Stomach (tissue), 9 donors: ENCODE data around the gene MBD3L2B. TPM values are rescaled to one million over a fixed set of nuclear protein-coding genes. Genes with fewer than 3 reads are reported as not detected.

Experiments used
- DNase-seq, 2 donors: peaks; one replicate each; pipeline versions ENCODE4 v3.0.0 to v3.0.0-alpha.2; 2013 to 2019
- H3K27ac ChIP-seq, 5 donors: fragments of 200-600 bp in 4 of 5; sonication (generic) in 4 of 5; one replicate each; pipeline ENCODE4 v1.5.1; 2013 to 2019; ENCODE audit warnings: mild to moderate bottlenecking in 1 of 5, moderate library complexity in 1 of 5
- H3K27me3 ChIP-seq, 3 donors: fragments of 200-600 bp; sonication (generic); one replicate each; pipeline ENCODE4 v1.5.1; 2017 to 2019; ENCODE audit warnings: mixed run types in 1 of 3
- H3K36me3 ChIP-seq, 4 donors: fragments of 200-600 bp; sonication (generic); 1 replicate in 3 of 4; 2 replicates in 1 of 4; pipeline ENCODE4 v1.5.1; 2016 to 2019
- H3K4me1 ChIP-seq, 4 donors: fragments of 200-600 bp; sonication (generic); one replicate each; pipeline ENCODE4 v1.5.1; 2016 to 2019
- H3K4me3 ChIP-seq, 4 donors: fragments of 200-600 bp; sonication (generic) in 3 of 4; one replicate each; pipeline ENCODE4 v1.5.1; 2016 to 2019; ENCODE audit warnings: mild to moderate bottlenecking in 1 of 4
- H3K9me3 ChIP-seq, 4 donors: fragments of 200-600 bp; sonication (generic); one replicate each; pipeline ENCODE4 v1.5.1; 2016 to 2019
- CTCF ChIP-seq, 7 experiments: fragments of 450-650 bp in 4 of 7; fragments of 200-600 bp in 3 of 7; sonication (generic) in 3 of 7; IDR thresholded peaks; one replicate each; pipeline ENCODE4 v1.5.1; 2016 to 2019; ENCODE audit warnings: antibody characterized with exemption in 7 of 7, control low read depth in 2 of 7, mild to moderate bottlenecking in 1 of 7
- EP300 ChIP-seq: sonication (generic); formaldehyde crosslinking; IDR thresholded peaks from one replicate; pipeline ENCODE4 v1.6.1; 2017; ENCODE audit warnings: antibody characterized with exemption
- POLR2A ChIP-seq, 4 donors: fragments of 450-650 bp; IDR thresholded peaks; one replicate each; pipeline ENCODE4 v1.6.1; 2016; ENCODE audit warnings: antibody characterized with exemption in 4 of 4, control low read depth in 2 of 4, mild to moderate bottlenecking in 1 of 4, moderate library complexity in 1 of 4
- POLR2AphosphoS5 ChIP-seq, 3 donors: sonication (generic); formaldehyde crosslinking; IDR thresholded peaks; one replicate each; pipeline ENCODE4 v1.6.1; 2016; ENCODE audit warnings: antibody characterized with exemption in 3 of 3
- WGBS, 5 donors: extraction: QIAGEN DNeasy Blood & Tissue Kit in 3 of 5; methylation state at CpG; one replicate each; pipeline versions ENCODE4 v1.1.5 to v1.1.7; 2013 to 2018; 5-methylcytosine and 5-hydroxymethylcytosine counted together
- intact Hi-C: fragments of 100-400 bp; cut with DNase I; formaldehyde crosslinking; loops from one replicate; pipeline ENCODE4 v1.15.1; 2023; ENCODE audit warnings: low total_unique reads
- polyA plus RNA-seq, 3 donors: library from polyadenylated mRNA; stranded (reverse); fragments of 200-250 nt; gene quantifications; one replicate each; pipeline ENCODE4 v1.2.3, GENCODE V29; 2013
- total RNA-seq, 5 donors: library from RNA; depleted of rRNA; stranded (reverse); fragments of >200 nt; gene quantifications; one replicate each; pipeline versions ENCODE4 v1.1.0 to v1.2.3, GENCODE V29; 2014 to 2016
- donor health status: healthy with polysubstance abuse.
- donor health status: Bipolar disorder and iron deficiency.
- donor health status: healthy.

Gene MBD3L2B
- total and polyA plus RNA-seq, 8 donors, result not detected

- no peak for DNase-seq
- 48 to 57% (median 55%) methylated on average over 4 of the region's 4 CpGs for WGBS, 5 donors
- intact Hi-C loops, result no loop called here
- H3K4me3 ChIP-seq, result no peak overlapping the region
- TF ChIP-seq EP300 (no peak), CTCF (IDR thresholded peaks at IDR 0.05) (no peak), POLR2A (IDR thresholded peaks at IDR 0.05) (no peak), POLR2AphosphoS5 (IDR thresholded peaks at IDR 0.05) (no peak)
- H3K36me3 ChIP-seq, result no peaks in the 10 kb centered on the region
- H3K9me3 ChIP-seq, result peaks cover 5 to 39% (median 31%) of the 10 kb centered on the region in 4 donors
- no peak overlapping the region for H3K27ac ChIP-seq
- no peaks in the 10 kb centered on the region for H3K4me1 ChIP-seq
- no peaks in the 10 kb centered on the region for H3K27me3 ChIP-seq
These were observed 33.4 kb downstream of the MBD3L2B start for GRCh38 chr19:6987850-6988249.

GRCh38 chr19:6983448-6983847, 37.8 kb downstream of the MBD3L2B start:
- TF ChIP-seq POLR2A (IDR thresholded peaks at IDR 0.05) (no peak), POLR2AphosphoS5 (IDR thresholded peaks at IDR 0.05) (no peak), EP300 (no peak), CTCF (IDR thresholded peaks at IDR 0.05) (no peak)
- Histone ChIP-seq H3K27me3 (no peaks in the 10 kb centered on the region), H3K27ac (no peak overlapping the region), H3K36me3 (no peaks in the 10 kb centered on the region), H3K4me1 (no peaks in the 10 kb centered on the region), H3K4me3 (no peak overlapping the region), H3K9me3 (peaks cover 5 to 50% (median 38%) of the 10 kb centered on the region in 4 donors)
- no peak for DNase-seq
- intact Hi-C loops, result no loop called here

GRCh38 chr19:6979399-6979798, 41.8 kb downstream of the MBD3L2B start:
- TF ChIP-seq CTCF (IDR thresholded peaks at IDR 0.05) (no peak), POLR2A (IDR thresholded peaks at IDR 0.05) (no peak), EP300 (no peak), POLR2AphosphoS5 (IDR thresholded peaks at IDR 0.05) (no peak)
- WGBS, 5 donors, result 66 to 80% (median 71%) methylated on average over 3 of the region's 3 CpGs

GRCh38 chr19:6976197-6976596, 45.0 kb downstream of the MBD3L2B start:
- peaks cover 0 to 29% (median 18%) of the 10 kb centered on the region in 4 donors for H3K9me3 ChIP-seq
- 62 to 78% (median 72%) methylated on average over 5 of the region's 5 CpGs for WGBS, 5 donors
- no peaks in the 10 kb centered on the region for H3K4me1 ChIP-seq
- no peaks in the 10 kb centered on the region for H3K36me3 ChIP-seq
- DNase-seq, result no peak
- intact Hi-C loops, result no loop called here
- no peak overlapping the region for H3K4me3 ChIP-seq
- no peak for TF ChIP-seq CTCF (IDR thresholded peaks at IDR 0.05)
- no peak for TF ChIP-seq POLR2AphosphoS5 (IDR thresholded peaks at IDR 0.05)
- no peak for TF ChIP-seq POLR2A (IDR thresholded peaks at IDR 0.05)
- TF ChIP-seq EP300, result no peak
- H3K27me3 ChIP-seq, result peaks cover 0 to 7% (median 0%) of the 10 kb centered on the region in 3 donors
- H3K27ac ChIP-seq, result no peak overlapping the region

More at GRCh38 chr19:6979399-6979798, 41.8 kb downstream of the MBD3L2B start:
- no peaks in the 10 kb centered on the region for H3K27me3 ChIP-seq
- no peaks in the 10 kb centered on the region for H3K4me1 ChIP-seq
- no peak for DNase-seq
- H3K4me3 ChIP-seq, result no peak overlapping the region
- H3K27ac ChIP-seq, result no peak overlapping the region
- H3K36me3 ChIP-seq, result no peaks in the 10 kb centered on the region
- H3K9me3 ChIP-seq, result peaks cover 0 to 47% (median 35%) of the 10 kb centered on the region in 4 donors
- intact Hi-C loops, result no loop called here
